GM04503 (cell line): ENCODE results near the gene TWIST2.

Experiments
- DNase-seq: peaks from one replicate; pipeline ENCODE4 v3.0.0-alpha.2; 2012; ENCODE audit warnings: low read depth

Gene TWIST2

GRCh38 chr2:238939521-238940403 lies 91.9 kb downstream of the TWIST2 start:
- no peak for DNase-seq

- DNase-seq = no peak
Measured at GRCh38 chr2:238940806-238941205, 92.9 kb downstream of the TWIST2 start.

GRCh38 chr2:238941262-238941792 lies 93.4 kb downstream of the TWIST2 start:
- DNase-seq = no peak

GRCh38 chr2:238942080-238942725 lies 94.3 kb downstream of the TWIST2 start:
- no peak for DNase-seq

- DNase-seq = peak; percentile 49
Measured at GRCh38 chr2:238942726-238943300, 94.9 kb downstream of the TWIST2 start.

GRCh38 chr2:238943338-238944067 lies 95.6 kb downstream of the TWIST2 start:
- DNase-seq = no peak

- DNase-seq = no peak
Measured at GRCh38 chr2:238945433-238946150, 97.7 kb downstream of the TWIST2 start.

GRCh38 chr2:238946318-238947242 lies 98.7 kb downstream of the TWIST2 start:
- DNase-seq = no peak

GRCh38 chr2:238947243-238947760 lies 99.4 kb downstream of the TWIST2 start:
- no peak for DNase-seq

GRCh38 chr2:238947920-238948710 lies 100.2 kb downstream of the TWIST2 start:
- peak; percentile 79 for DNase-seq

- DNase-seq = no peak
Measured at GRCh38 chr2:238948765-238949641, 101.1 kb downstream of the TWIST2 start.

GRCh38 chr2:238949710-238950345 lies 101.9 kb downstream of the TWIST2 start:
- DNase-seq = no peak

GRCh38 chr2:238950551-238950950 lies 102.7 kb downstream of the TWIST2 start:
- DNase-seq = no peak

- no peak for DNase-seq
Measured at GRCh38 chr2:238952261-238952919, 104.5 kb downstream of the TWIST2 start.

- no peak for DNase-seq
Measured at GRCh38 chr2:238954841-238955591, 107.1 kb downstream of the TWIST2 start.
